Uterus (tissue), 4 donors: Measurements from ENCODE around the gene ZNF219. TPM values are rescaled to one million over a fixed set of nuclear protein-coding genes. Genes with fewer than 3 reads are reported as not detected.

ENCODE experiments used
- DNase-seq, 2 donors: peaks; one replicate each; pipeline ENCODE4 v3.0.0-alpha.2; 2019 to 2020
- H3K27ac ChIP-seq, 2 donors: fragments of 200-600 bp; sonication (generic); 1 replicate in 1 of 2; 2 replicates in 1 of 2; pipeline ENCODE4 v1.5.1; 2016 to 2018
- H3K27me3 ChIP-seq, 2 donors: fragments of 200-600 bp; sonication (generic); one replicate each; pipeline ENCODE4 v1.5.1; 2018 to 2019; ENCODE audit warnings: control low read depth in 1 of 2
- H3K36me3 ChIP-seq, 2 donors: fragments of 200-600 bp; sonication (generic); one replicate each; pipeline ENCODE4 v1.5.1; 2019; ENCODE audit warnings: control low read depth in 1 of 2
- H3K4me1 ChIP-seq, 2 donors: fragments of 200-600 bp; sonication (generic); one replicate each; pipeline ENCODE4 v1.5.1; 2018 to 2019; ENCODE audit warnings: control low read depth in 1 of 2
- H3K4me3 ChIP-seq, 2 donors: fragments of 200-600 bp; sonication (generic); 1 replicate in 1 of 2; 2 replicates in 1 of 2; pipeline ENCODE4 v1.5.1; 2018 to 2019; ENCODE audit warnings: mild to moderate bottlenecking in 1 of 2
- H3K9me3 ChIP-seq, 2 donors: fragments of 200-600 bp; sonication (generic); one replicate each; pipeline ENCODE4 v1.5.1; 2019; ENCODE audit warnings: control low read depth in 1 of 2
- CTCF ChIP-seq, 4 experiments: fragments of 200-600 bp in 2 of 4; fragments of 450-650 bp in 2 of 4; sonication (generic) in 2 of 4; IDR thresholded peaks; one replicate each; pipeline ENCODE4 v1.5.1; 2016 to 2019; ENCODE audit warnings: antibody characterized with exemption in 4 of 4, mild to moderate bottlenecking in 2 of 4, moderate library complexity in 1 of 4
- POLR2A ChIP-seq, 2 donors: fragments of 450-650 bp; IDR thresholded peaks; one replicate each; pipeline ENCODE4 v1.6.1; 2016; ENCODE audit warnings: antibody characterized with exemption in 2 of 2, mild to moderate bottlenecking in 1 of 2, moderate library complexity in 1 of 2
- intact Hi-C: fragments of 100-400 bp; cut with DNase I; formaldehyde crosslinking; loops from one replicate; pipeline ENCODE4 v1.15.1; 2023; ENCODE audit warnings: low total_unique reads
- total RNA-seq, 4 donors: library from RNA; depleted of rRNA in 3 of 4; stranded (reverse); fragments of >200 nt in 3 of 4; gene quantifications; one replicate each; pipeline versions ENCODE4 v1.1.0 to v1.2.4, GENCODE V29; 2014 to 2023
- donor health status: DM: yes; HTN: yes; CAD: no.

ZNF219 gene
- total RNA-seq, 4 donors from 2014 or later, result 7.4 to 56.8 (median 15.9) TPM

DNA sequence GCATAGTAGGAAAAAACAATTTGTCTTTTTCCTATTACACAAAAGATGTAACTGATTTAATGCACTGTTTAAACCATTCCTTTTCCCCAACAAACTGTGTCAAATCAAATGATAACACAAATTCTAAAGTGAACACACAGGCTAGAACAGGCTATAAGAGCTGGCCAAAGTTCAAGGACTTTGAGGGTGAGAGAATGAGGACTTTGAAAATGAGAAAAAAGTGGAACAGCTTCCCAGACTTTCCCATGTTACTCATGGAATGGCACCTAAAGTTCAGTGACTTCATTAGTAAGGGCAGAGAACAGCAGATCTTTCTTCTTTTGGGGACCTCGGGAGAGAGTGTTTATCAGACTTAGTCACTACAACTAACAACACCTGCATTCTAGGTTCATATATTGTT is 25.0 kb upstream of the ZNF219 start:
- Histone ChIP-seq H3K27ac (no peak overlapping the region), H3K36me3 (no peaks in the 10 kb centered on the region), H3K27me3 (no peaks in the 10 kb centered on the region), H3K4me1 (no peaks in the 10 kb centered on the region), H3K9me3 (no peaks in the 10 kb centered on the region), H3K4me3 (no peak overlapping the region)
- intact Hi-C loops, result no loop called here
- no peak for DNase-seq
- TF ChIP-seq POLR2A (IDR thresholded peaks at IDR 0.05) (no peak), CTCF (IDR thresholded peaks at IDR 0.05) (no peak)

GRCh38 chr14:21121122-21121521 is 22.7 kb upstream of the ZNF219 start:
- Histone ChIP-seq H3K9me3 (no peaks in the 10 kb centered on the region), H3K27ac (no peak overlapping the region), H3K4me1 (no peaks in the 10 kb centered on the region), H3K36me3 (no peaks in the 10 kb centered on the region), H3K4me3 (no peak overlapping the region), H3K27me3 (no peaks in the 10 kb centered on the region)
- intact Hi-C loops, result no loop called here
- no peak for DNase-seq
- TF ChIP-seq CTCF (IDR thresholded peaks at IDR 0.05), result no peak
- TF ChIP-seq POLR2A (IDR thresholded peaks at IDR 0.05), result no peak

DNA sequence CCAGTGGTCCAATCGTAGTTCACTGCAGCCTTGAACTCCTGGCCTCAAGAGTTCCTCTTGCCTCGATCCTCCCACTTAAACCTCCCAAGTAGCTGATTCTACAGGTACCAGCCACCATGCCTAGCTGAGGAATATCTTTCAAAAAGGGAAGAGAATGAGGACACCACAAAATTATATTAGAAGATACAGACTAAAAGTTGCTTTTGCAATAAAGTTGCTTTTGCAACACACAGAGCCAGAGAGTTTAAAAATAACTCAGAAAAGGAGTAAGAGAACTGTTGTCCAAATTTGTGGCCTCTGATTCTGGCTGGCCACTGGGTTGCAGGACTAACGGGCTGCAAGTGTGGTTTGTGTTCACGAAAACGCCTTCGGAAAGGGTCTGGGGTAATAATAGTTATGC is 22.2 kb upstream of the ZNF219 start:
- Histone ChIP-seq H3K27ac (no peak overlapping the region), H3K27me3 (no peaks in the 10 kb centered on the region), H3K9me3 (no peaks in the 10 kb centered on the region), H3K36me3 (no peaks in the 10 kb centered on the region), H3K4me3 (no peak overlapping the region), H3K4me1 (no peaks in the 10 kb centered on the region)
- TF ChIP-seq POLR2A (IDR thresholded peaks at IDR 0.05), result no peak
- intact Hi-C loops, result no loop called here
- DNase-seq, result no peak

GRCh38 chr14:21118933-21119332 is 20.5 kb upstream of the ZNF219 start:
- no peak for DNase-seq
- H3K36me3 ChIP-seq, result no peaks in the 10 kb centered on the region
- no peaks in the 10 kb centered on the region for H3K9me3 ChIP-seq
- H3K27ac ChIP-seq, result no peak overlapping the region
- no peak for TF ChIP-seq POLR2A (IDR thresholded peaks at IDR 0.05)
- no peak for TF ChIP-seq CTCF (IDR thresholded peaks at IDR 0.05)
- no peak overlapping the region for H3K4me3 ChIP-seq
- intact Hi-C loops, result no loop called here
- no peaks in the 10 kb centered on the region for H3K4me1 ChIP-seq
- H3K27me3 ChIP-seq, result no peaks in the 10 kb centered on the region

- TF ChIP-seq POLR2A (IDR thresholded peaks at IDR 0.05), result no peak
- no peak for TF ChIP-seq CTCF (IDR thresholded peaks at IDR 0.05)
- no peaks in the 10 kb centered on the region for H3K9me3 ChIP-seq
- DNase-seq, result no peak
- no peak overlapping the region for H3K27ac ChIP-seq
- no peaks in the 10 kb centered on the region for H3K36me3 ChIP-seq
- no peak overlapping the region for H3K4me3 ChIP-seq
- H3K4me1 ChIP-seq, result no peaks in the 10 kb centered on the region
- no peaks in the 10 kb centered on the region for H3K27me3 ChIP-seq
- intact Hi-C loops, result no loop called here
These were observed 14.9 kb upstream of the ZNF219 start for GRCh38 chr14:21113369-21113768.

DNA sequence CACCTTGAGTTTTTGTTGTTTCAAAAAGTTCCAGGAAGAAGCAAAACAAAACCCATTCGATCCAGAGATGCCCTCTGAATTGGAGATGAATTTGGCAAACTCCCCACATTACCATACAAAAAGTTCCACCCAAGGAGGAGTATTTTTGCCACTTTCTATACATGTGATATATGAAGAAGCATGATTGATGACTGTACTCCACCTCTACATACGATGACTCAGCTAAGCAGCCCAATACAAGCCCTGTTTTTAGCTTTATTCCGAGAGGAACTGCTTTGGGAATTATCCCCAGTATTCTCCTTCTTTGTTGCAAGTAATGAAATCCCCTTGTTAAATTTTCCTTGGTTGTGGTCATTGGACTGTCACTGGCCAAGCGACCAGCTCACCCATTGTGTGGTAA is 13.8 kb upstream of the ZNF219 start:
- no peaks in the 10 kb centered on the region for H3K27me3 ChIP-seq
- TF ChIP-seq POLR2A (IDR thresholded peaks at IDR 0.05) (no peak), CTCF (IDR thresholded peaks at IDR 0.05) (no peak)
- no peaks in the 10 kb centered on the region for H3K36me3 ChIP-seq
- no peak overlapping the region for H3K27ac ChIP-seq
- intact Hi-C loops, result no loop called here
- no peak overlapping the region for H3K4me3 ChIP-seq
- H3K4me1 ChIP-seq, result no peaks in the 10 kb centered on the region
- no peaks in the 10 kb centered on the region for H3K9me3 ChIP-seq
- DNase-seq, result no peak
